ENCODE results near the gene KITLG. TPM values are rescaled to one million over a fixed set of nuclear protein-coding genes. Genes with fewer than 3 reads are reported as not detected.

KITLG gene
- total RNA-seq, 4 donors from 2014 or later: 3.9 to 7.1 (median 4.6) TPM

DNA sequence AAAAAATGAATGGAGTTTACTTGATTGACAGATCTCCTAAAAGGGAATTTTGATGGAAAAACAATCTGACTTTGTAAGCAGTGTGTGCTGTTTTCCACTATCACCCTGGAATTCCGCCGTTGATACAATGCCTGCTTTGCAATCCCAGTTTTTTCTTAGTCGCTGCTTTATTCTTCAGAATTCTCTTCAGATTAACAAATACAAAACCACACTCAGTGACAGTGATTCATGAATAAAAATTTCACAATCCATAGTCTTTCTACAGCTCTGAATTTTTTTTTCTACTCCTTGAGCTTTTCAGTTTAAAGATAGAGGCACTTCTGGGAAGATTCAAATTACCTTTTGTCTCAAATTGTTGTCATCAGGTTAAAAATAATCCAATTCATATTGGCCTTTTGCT, 44.6 kb upstream of the KITLG start:
- no peak overlapping the region for H3K4me3 ChIP-seq
- intact Hi-C loops (cut with DNase I; ENCODE audit: low total_unique reads) (no loop called here), in situ Hi-C loops (cut with MboI; ENCODE audit: low sequenced_read_pairs in 4 of 4) (no loop called here)
- no peaks in the 10 kb centered on the region for H3K4me1 ChIP-seq
- TF ChIP-seq, protein P1, sequence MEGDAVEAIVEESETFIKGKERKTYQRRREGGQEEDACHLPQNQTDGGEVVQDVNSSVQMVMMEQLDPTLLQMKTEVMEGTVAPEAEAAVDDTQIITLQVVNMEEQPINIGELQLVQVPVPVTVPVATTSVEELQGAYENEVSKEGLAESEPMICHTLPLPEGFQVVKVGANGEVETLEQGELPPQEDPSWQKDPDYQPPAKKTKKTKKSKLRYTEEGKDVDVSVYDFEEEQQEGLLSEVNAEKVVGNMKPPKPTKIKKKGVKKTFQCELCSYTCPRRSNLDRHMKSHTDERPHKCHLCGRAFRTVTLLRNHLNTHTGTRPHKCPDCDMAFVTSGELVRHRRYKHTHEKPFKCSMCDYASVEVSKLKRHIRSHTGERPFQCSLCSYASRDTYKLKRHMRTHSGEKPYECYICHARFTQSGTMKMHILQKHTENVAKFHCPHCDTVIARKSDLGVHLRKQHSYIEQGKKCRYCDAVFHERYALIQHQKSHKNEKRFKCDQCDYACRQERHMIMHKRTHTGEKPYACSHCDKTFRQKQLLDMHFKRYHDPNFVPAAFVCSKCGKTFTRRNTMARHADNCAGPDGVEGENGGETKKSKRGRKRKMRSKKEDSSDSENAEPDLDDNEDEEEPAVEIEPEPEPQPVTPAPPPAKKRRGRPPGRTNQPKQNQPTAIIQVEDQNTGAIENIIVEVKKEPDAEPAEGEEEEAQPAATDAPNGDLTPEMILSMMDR (IDR thresholded peaks at IDR 0.05 in 4 of 5, conservative IDR thresholded peaks at IDR 0.05 in 1 of 5): no peak
- no peak for TF ChIP-seq POLR2A (IDR thresholded peaks at IDR 0.05)
- no peaks in the 10 kb centered on the region for H3K36me3 ChIP-seq
- no peaks in the 10 kb centered on the region for H3K27me3 ChIP-seq
- no peak for DNase-seq
- no peaks in the 10 kb centered on the region for H3K9me3 ChIP-seq
- ATAC-seq: no peak
- H3K27ac ChIP-seq: no peak overlapping the region

- Histone ChIP-seq H3K36me3 (no peaks in the 10 kb centered on the region), H3K27ac (no peak overlapping the region), H3K27me3 (no peaks in the 10 kb centered on the region), H3K9me3 (no peaks in the 10 kb centered on the region), H3K4me3 (no peak overlapping the region), H3K4me1 (no peaks in the 10 kb centered on the region)
- ATAC-seq (no peak), DNase-seq (no peak)
- intact Hi-C loops (cut with DNase I; ENCODE audit: low total_unique reads) (no loop called here), in situ Hi-C loops (cut with MboI; ENCODE audit: low sequenced_read_pairs in 4 of 4) (no loop called here)
- TF ChIP-seq POLR2A (IDR thresholded peaks at IDR 0.05): no peak
- TF ChIP-seq, protein P1 (IDR thresholded peaks at IDR 0.05 in 4 of 5, conservative IDR thresholded peaks at IDR 0.05 in 1 of 5): no peak
Measured at GRCh38 chr12:88623777-88624548, 43.7 kb upstream of the KITLG start.

GRCh38 chr12:88617352-88617751, 37.1 kb upstream of the KITLG start:
- Histone ChIP-seq H3K36me3 (no peaks in the 10 kb centered on the region), H3K9me3 (no peaks in the 10 kb centered on the region), H3K27me3 (no peaks in the 10 kb centered on the region), H3K4me3 (no peak overlapping the region), H3K4me1 (no peaks in the 10 kb centered on the region), H3K27ac (no peak overlapping the region)
- intact Hi-C loops (cut with DNase I; ENCODE audit: low total_unique reads) (no loop called here), in situ Hi-C loops (cut with MboI; ENCODE audit: low sequenced_read_pairs in 4 of 4) (no loop called here)
- DNase-seq (no peak), ATAC-seq (no peak)
- no peak for TF ChIP-seq POLR2A (IDR thresholded peaks at IDR 0.05)

- DNase-seq (no peak), ATAC-seq (no peak)
- in situ Hi-C loops (cut with MboI; ENCODE audit: low sequenced_read_pairs in 4 of 4) (no loop called here), intact Hi-C loops (cut with DNase I; ENCODE audit: low total_unique reads) (no loop called here)
- no peaks in the 10 kb centered on the region for H3K36me3 ChIP-seq
- H3K4me3 ChIP-seq: no peak overlapping the region
- no peak overlapping the region for H3K27ac ChIP-seq
- TF ChIP-seq, protein P1 (IDR thresholded peaks at IDR 0.05 in 4 of 5, conservative IDR thresholded peaks at IDR 0.05 in 1 of 5): no peak
- TF ChIP-seq POLR2A (IDR thresholded peaks at IDR 0.05): no peak
- no peaks in the 10 kb centered on the region for H3K27me3 ChIP-seq
- no peaks in the 10 kb centered on the region for H3K9me3 ChIP-seq
- H3K4me1 ChIP-seq: no peaks in the 10 kb centered on the region
Measured at GRCh38 chr12:88615490-88615889, 35.2 kb upstream of the KITLG start.

DNA sequence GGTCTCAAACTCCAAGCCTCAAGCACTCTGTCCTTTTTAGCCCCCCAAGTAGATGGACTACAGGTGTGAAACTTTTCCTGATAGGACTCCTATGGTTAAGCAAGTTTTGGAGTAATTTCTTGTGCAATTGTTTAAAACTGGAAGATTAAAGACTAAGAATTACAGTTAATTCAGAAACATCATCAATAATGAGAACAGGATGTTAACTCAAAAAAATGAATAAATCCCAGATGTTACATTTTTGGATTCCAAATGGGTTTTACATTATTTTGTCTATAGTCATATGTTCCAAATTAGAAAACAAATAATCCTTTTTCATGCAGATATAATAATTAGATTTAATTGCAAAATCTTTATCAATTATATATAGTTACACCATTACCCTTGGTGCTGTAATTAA, 24.4 kb upstream of the KITLG start:
- no peaks in the 10 kb centered on the region for H3K4me1 ChIP-seq
- H3K4me3 ChIP-seq: no peak overlapping the region
- ATAC-seq (no peak), DNase-seq (no peak)
- intact Hi-C loops (cut with DNase I; ENCODE audit: low total_unique reads): no loop called here
- in situ Hi-C loops (cut with MboI; ENCODE audit: low sequenced_read_pairs in 4 of 4): no loop called here
- H3K27me3 ChIP-seq: no peaks in the 10 kb centered on the region
- no peak overlapping the region for H3K27ac ChIP-seq
- TF ChIP-seq, protein P1 (IDR thresholded peaks at IDR 0.05 in 4 of 5, conservative IDR thresholded peaks at IDR 0.05 in 1 of 5): no peak
- TF ChIP-seq POLR2A (IDR thresholded peaks at IDR 0.05): no peak
- H3K9me3 ChIP-seq: peaks cover 0 to 7% (median 3%) of the 10 kb centered on the region in 3 donors
- no peaks in the 10 kb centered on the region for H3K36me3 ChIP-seq
